ENCODE measurements around the gene ADCY2.

Gene ADCY2

GRCh38 chr5:7376871-7377270 is 19.1 kb upstream of the ADCY2 start:
- Histone ChIP-seq H3K9me3 (ENCODE audit: control insufficient read depth, low read length) (no peaks in the 10 kb centered on the region), H3K4me3 (ENCODE audit: insufficient read depth, low read depth, low read length, poor library complexity, severe bottlenecking) (no peak overlapping the region), H3K27ac (ENCODE audit: insufficient read depth, low read length, poor library complexity, severe bottlenecking) (no peak overlapping the region), H3K4me1 (ENCODE audit: control insufficient read depth, insufficient read depth, low read length, poor library complexity, severe bottlenecking) (no peaks in the 10 kb centered on the region), H3K27me3 (replicated peaks; ENCODE audit: control insufficient read depth, insufficient read depth, low read length, poor library complexity, severe bottlenecking) (no peaks in the 10 kb centered on the region), H3K36me3 (ENCODE audit: control insufficient read depth, insufficient read depth, low read length) (no peaks in the 10 kb centered on the region)
- DNase-seq = no peak

GRCh38 chr5:7377761-7378160 is 18.2 kb upstream of the ADCY2 start:
- Histone ChIP-seq H3K36me3 (ENCODE audit: control insufficient read depth, insufficient read depth, low read length) (no peaks in the 10 kb centered on the region), H3K9me3 (ENCODE audit: control insufficient read depth, low read length) (no peaks in the 10 kb centered on the region), H3K4me1 (ENCODE audit: control insufficient read depth, insufficient read depth, low read length, poor library complexity, severe bottlenecking) (no peaks in the 10 kb centered on the region), H3K27ac (ENCODE audit: insufficient read depth, low read length, poor library complexity, severe bottlenecking) (no peak overlapping the region), H3K4me3 (ENCODE audit: insufficient read depth, low read depth, low read length, poor library complexity, severe bottlenecking) (no peak overlapping the region), H3K27me3 (replicated peaks; ENCODE audit: control insufficient read depth, insufficient read depth, low read length, poor library complexity, severe bottlenecking) (no peaks in the 10 kb centered on the region)
- no peak for DNase-seq

- Histone ChIP-seq H3K4me1 (ENCODE audit: control insufficient read depth, insufficient read depth, low read length, poor library complexity, severe bottlenecking) (no peaks in the 10 kb centered on the region), H3K27ac (ENCODE audit: insufficient read depth, low read length, poor library complexity, severe bottlenecking) (no peak overlapping the region), H3K9me3 (ENCODE audit: control insufficient read depth, low read length) (no peaks in the 10 kb centered on the region), H3K4me3 (ENCODE audit: insufficient read depth, low read depth, low read length, poor library complexity, severe bottlenecking) (no peak overlapping the region), H3K36me3 (ENCODE audit: control insufficient read depth, insufficient read depth, low read length) (no peaks in the 10 kb centered on the region), H3K27me3 (replicated peaks; ENCODE audit: control insufficient read depth, insufficient read depth, low read length, poor library complexity, severe bottlenecking) (peaks cover 6% of the 10 kb centered on the region)
- no peak for DNase-seq
These were observed 13.3 kb upstream of the ADCY2 start for GRCh38 chr5:7382588-7382987.

- Histone ChIP-seq H3K27ac (ENCODE audit: insufficient read depth, low read length, poor library complexity, severe bottlenecking) (no peak overlapping the region), H3K4me3 (ENCODE audit: insufficient read depth, low read depth, low read length, poor library complexity, severe bottlenecking) (no peak overlapping the region), H3K27me3 (replicated peaks; ENCODE audit: control insufficient read depth, insufficient read depth, low read length, poor library complexity, severe bottlenecking) (peaks cover 6% of the 10 kb centered on the region), H3K9me3 (ENCODE audit: control insufficient read depth, low read length) (no peaks in the 10 kb centered on the region), H3K36me3 (ENCODE audit: control insufficient read depth, insufficient read depth, low read length) (no peaks in the 10 kb centered on the region), H3K4me1 (ENCODE audit: control insufficient read depth, insufficient read depth, low read length, poor library complexity, severe bottlenecking) (no peaks in the 10 kb centered on the region)
- no peak for DNase-seq
These were observed 10.3 kb upstream of the ADCY2 start for GRCh38 chr5:7385681-7386080.

GRCh38 chr5:7388553-7388952 is 7.4 kb upstream of the ADCY2 start:
- H3K27ac ChIP-seq (ENCODE audit: insufficient read depth, low read length, poor library complexity, severe bottlenecking) = no peak overlapping the region
- no peaks in the 10 kb centered on the region for H3K9me3 ChIP-seq (ENCODE audit: control insufficient read depth, low read length)
- DNase-seq = no peak
- H3K4me1 ChIP-seq (ENCODE audit: control insufficient read depth, insufficient read depth, low read length, poor library complexity, severe bottlenecking) = no peaks in the 10 kb centered on the region
- no peaks in the 10 kb centered on the region for H3K36me3 ChIP-seq (ENCODE audit: control insufficient read depth, insufficient read depth, low read length)
- H3K27me3 ChIP-seq (replicated peaks; ENCODE audit: control insufficient read depth, insufficient read depth, low read length, poor library complexity, severe bottlenecking) = peaks cover 6% of the 10 kb centered on the region
- H3K4me3 ChIP-seq (ENCODE audit: insufficient read depth, low read depth, low read length, poor library complexity, severe bottlenecking) = no peak overlapping the region

GRCh38 chr5:7391215-7391614 is 4.7 kb upstream of the ADCY2 start:
- H3K4me1 ChIP-seq (ENCODE audit: control insufficient read depth, insufficient read depth, low read length, poor library complexity, severe bottlenecking) = no peaks in the 10 kb centered on the region
- no peak for DNase-seq
- no peaks in the 10 kb centered on the region for H3K9me3 ChIP-seq (ENCODE audit: control insufficient read depth, low read length)
- H3K36me3 ChIP-seq (ENCODE audit: control insufficient read depth, insufficient read depth, low read length) = no peaks in the 10 kb centered on the region
- H3K27ac ChIP-seq (ENCODE audit: insufficient read depth, low read length, poor library complexity, severe bottlenecking) = no peak overlapping the region
- peaks cover 15% of the 10 kb centered on the region for H3K27me3 ChIP-seq (replicated peaks; ENCODE audit: control insufficient read depth, insufficient read depth, low read length, poor library complexity, severe bottlenecking)
- no peak overlapping the region for H3K4me3 ChIP-seq (ENCODE audit: insufficient read depth, low read depth, low read length, poor library complexity, severe bottlenecking)

- no peak overlapping the region for H3K27ac ChIP-seq (ENCODE audit: insufficient read depth, low read length, poor library complexity, severe bottlenecking)
- no peak overlapping the region for H3K4me3 ChIP-seq (ENCODE audit: insufficient read depth, low read depth, low read length, poor library complexity, severe bottlenecking)
- no peaks in the 10 kb centered on the region for H3K9me3 ChIP-seq (ENCODE audit: control insufficient read depth, low read length)
- H3K4me1 ChIP-seq (ENCODE audit: control insufficient read depth, insufficient read depth, low read length, poor library complexity, severe bottlenecking) = no peaks in the 10 kb centered on the region
- H3K36me3 ChIP-seq (ENCODE audit: control insufficient read depth, insufficient read depth, low read length) = no peaks in the 10 kb centered on the region
- H3K27me3 ChIP-seq (replicated peaks; ENCODE audit: control insufficient read depth, insufficient read depth, low read length, poor library complexity, severe bottlenecking) = peaks cover 15% of the 10 kb centered on the region
- DNase-seq = no peak
These were observed 3.9 kb upstream of the ADCY2 start for GRCh38 chr5:7391814-7392692.

GRCh38 chr5:7392693-7393024 is 3.3 kb upstream of the ADCY2 start:
- H3K4me3 ChIP-seq (ENCODE audit: insufficient read depth, low read depth, low read length, poor library complexity, severe bottlenecking) = no peak overlapping the region
- H3K9me3 ChIP-seq (ENCODE audit: control insufficient read depth, low read length) = no peaks in the 10 kb centered on the region
- H3K27me3 ChIP-seq (replicated peaks; ENCODE audit: control insufficient read depth, insufficient read depth, low read length, poor library complexity, severe bottlenecking) = peaks cover 15% of the 10 kb centered on the region
- H3K36me3 ChIP-seq (ENCODE audit: control insufficient read depth, insufficient read depth, low read length) = no peaks in the 10 kb centered on the region
- no peak overlapping the region for H3K27ac ChIP-seq (ENCODE audit: insufficient read depth, low read length, poor library complexity, severe bottlenecking)
- no peak for DNase-seq
- H3K4me1 ChIP-seq (ENCODE audit: control insufficient read depth, insufficient read depth, low read length, poor library complexity, severe bottlenecking) = no peaks in the 10 kb centered on the region

GRCh38 chr5:7393921-7394799 is 1.8 kb upstream of the ADCY2 start:
- no peak for DNase-seq
- Histone ChIP-seq H3K27me3 (replicated peaks; ENCODE audit: control insufficient read depth, insufficient read depth, low read length, poor library complexity, severe bottlenecking) (peaks cover 15% of the 10 kb centered on the region), H3K9me3 (ENCODE audit: control insufficient read depth, low read length) (no peaks in the 10 kb centered on the region)

GRCh38 chr5:7394889-7395431 is 978 bp upstream of the ADCY2 start:
- Histone ChIP-seq H3K9me3 (ENCODE audit: control insufficient read depth, low read length) (no peaks in the 10 kb centered on the region), H3K4me3 (ENCODE audit: insufficient read depth, low read depth, low read length, poor library complexity, severe bottlenecking) (no peak overlapping the region), H3K4me1 (ENCODE audit: control insufficient read depth, insufficient read depth, low read length, poor library complexity, severe bottlenecking) (no peaks in the 10 kb centered on the region), H3K36me3 (ENCODE audit: control insufficient read depth, insufficient read depth, low read length) (no peaks in the 10 kb centered on the region), H3K27me3 (replicated peaks; ENCODE audit: control insufficient read depth, insufficient read depth, low read length, poor library complexity, severe bottlenecking) (peaks cover 15% of the 10 kb centered on the region), H3K27ac (ENCODE audit: insufficient read depth, low read length, poor library complexity, severe bottlenecking) (no peak overlapping the region)
- no peak for DNase-seq

More at GRCh38 chr5:7393921-7394799, 1.8 kb upstream of the ADCY2 start:
- Histone ChIP-seq H3K4me1 (ENCODE audit: control insufficient read depth, insufficient read depth, low read length, poor library complexity, severe bottlenecking) (no peaks in the 10 kb centered on the region), H3K36me3 (ENCODE audit: control insufficient read depth, insufficient read depth, low read length) (no peaks in the 10 kb centered on the region), H3K27ac (ENCODE audit: insufficient read depth, low read length, poor library complexity, severe bottlenecking) (no peak overlapping the region), H3K4me3 (ENCODE audit: insufficient read depth, low read depth, low read length, poor library complexity, severe bottlenecking) (no peak overlapping the region)

Data from effector memory CD4-positive, alpha-beta T cell (primary cell).